Neuronal stem cell (in vitro differentiated cells): ENCODE data around the gene UNCX.

Experiments used
- DNase-seq: peaks from one replicate; pipeline ENCODE4 v3.0.0-alpha.2; 2013; ENCODE audit warnings: low spot score
- H2AFZ ChIP-seq: one replicate; pipeline ENCODE4 v1.6.1; 2013; ENCODE audit warnings: mild to moderate bottlenecking, low read length, inconsistent platforms
- H2AK5ac ChIP-seq: 2 replicates; pipeline ENCODE4 v1.6.1; 2013; ENCODE audit warnings: low read depth, mild to moderate bottlenecking, inconsistent platforms, low read length, moderate library complexity, mixed read lengths
- H2BK120ac ChIP-seq: 2 replicates; pipeline ENCODE4 v1.6.1; 2013; ENCODE audit warnings: low read depth, mild to moderate bottlenecking, inconsistent platforms, low read length, moderate library complexity, mixed read lengths
- H2BK12ac ChIP-seq: one replicate; pipeline ENCODE4 v1.6.1; 2013; ENCODE audit warnings: low read length, inconsistent platforms
- H2BK15ac ChIP-seq: 2 replicates; pipeline ENCODE4 v1.6.1; 2013; ENCODE audit warnings: mild to moderate bottlenecking, low read length, inconsistent platforms, mixed read lengths
- H2BK5ac ChIP-seq: one replicate; pipeline ENCODE4 v1.6.1; 2013; ENCODE audit warnings: inconsistent platforms, mild to moderate bottlenecking, low read length, moderate library complexity
- H3K14ac ChIP-seq: one replicate; pipeline ENCODE4 v1.6.1; 2013; ENCODE audit warnings: low read length, inconsistent platforms
- H3K18ac ChIP-seq: 2 replicates; pipeline ENCODE4 v1.6.1; 2013; ENCODE audit warnings: low read length, inconsistent platforms
- H3K23ac ChIP-seq: 2 replicates; pipeline ENCODE4 v1.6.1; 2013; ENCODE audit warnings: low read depth, mild to moderate bottlenecking, mixed read lengths, low read length, inconsistent platforms; ENCODE audit not compliant: poor library complexity
- H3K27ac ChIP-seq: replicated peaks from 3 replicates; pipeline ENCODE4 v1.5.1; 2013; ENCODE audit warnings: low read length, inconsistent platforms
- H3K27me3 ChIP-seq, 3 experiments: 2 replicates each; pipeline ENCODE4 v1.6.1; 2013; ENCODE audit warnings: low read length in 3 of 3, mild to moderate bottlenecking in 2 of 3, inconsistent platforms in 1 of 3, low read depth in 1 of 3, mixed read lengths in 1 of 3, moderate library complexity in 1 of 3; ENCODE audit not compliant: control insufficient read depth in 3 of 3, insufficient read depth in 3 of 3
- H3K36me3 ChIP-seq, 2 donors: replicated peaks in 1 of 2; 2 replicates each; pipeline ENCODE4 v1.6.1; 2013; ENCODE audit warnings: low read length in 2 of 2; ENCODE audit not compliant: control insufficient read depth in 2 of 2, insufficient read depth in 2 of 2
- H3K4ac ChIP-seq: 2 replicates; pipeline ENCODE4 v1.6.1; 2013; ENCODE audit warnings: inconsistent platforms, mild to moderate bottlenecking, low read length, moderate library complexity
- H3K4me1 ChIP-seq, 2 donors: 1 replicate in 1 of 2; 2 replicates in 1 of 2; pipeline ENCODE4 v1.6.1; 2013; ENCODE audit warnings: low read length in 2 of 2, low read depth in 1 of 2; ENCODE audit not compliant: control insufficient read depth in 2 of 2, insufficient read depth in 1 of 2
- H3K4me2 ChIP-seq: one replicate; pipeline ENCODE4 v1.6.1; 2013; ENCODE audit warnings: mild to moderate bottlenecking, low read length, inconsistent platforms; ENCODE audit not compliant: insufficient read depth, poor library complexity, severe bottlenecking
- H3K4me3 ChIP-seq, 2 donors: 2 replicates each; pipeline ENCODE4 v1.5.1; 2013; ENCODE audit warnings: low read length in 2 of 2, mild to moderate bottlenecking in 2 of 2, inconsistent platforms in 1 of 2, moderate library complexity in 1 of 2
- H3K79me1 ChIP-seq: one replicate; pipeline ENCODE4 v1.6.1; 2013; ENCODE audit warnings: low read depth, mild to moderate bottlenecking, inconsistent platforms, low read length, moderate library complexity
- H3K9ac ChIP-seq: one replicate; pipeline ENCODE4 v1.6.1; 2013; ENCODE audit warnings: mild to moderate bottlenecking, low read depth, low read length, inconsistent platforms; ENCODE audit not compliant: poor library complexity
- H3K9me3 ChIP-seq, 2 donors: replicated peaks in 1 of 2; 2 replicates each; pipeline versions ENCODE3 to v1.6.1; 2013; ENCODE audit warnings: low read length in 2 of 2, mild to moderate bottlenecking in 2 of 2, inconsistent platforms in 1 of 2, low read depth in 1 of 2, mixed read lengths in 1 of 2, moderate library complexity in 1 of 2; ENCODE audit not compliant: control insufficient read depth in 2 of 2, insufficient read depth in 1 of 2
- H4K8ac ChIP-seq: one replicate; pipeline ENCODE4 v1.6.1; 2013; ENCODE audit warnings: low read depth, mild to moderate bottlenecking, inconsistent platforms, low read length, moderate library complexity
- H4K91ac ChIP-seq: one replicate; pipeline ENCODE4 v1.6.1; 2013; ENCODE audit warnings: low read length, low read depth, mild to moderate bottlenecking, inconsistent platforms; ENCODE audit not compliant: poor library complexity
- WGBS, 2 donors: extraction: QIAGEN DNeasy Blood & Tissue Kit; methylation state at CpG; one replicate each; pipeline ENCODE4 v1.1.7; 2013; ENCODE audit warnings: missing lambda C conversion rate in 2 of 2, mixed read lengths in 1 of 2; ENCODE audit not compliant: insufficient read length in 2 of 2, insufficient replicate concordance in 1 of 2; ENCODE audit errors: extremely low coverage in 2 of 2; 5-methylcytosine and 5-hydroxymethylcytosine counted together

UNCX gene

DNA sequence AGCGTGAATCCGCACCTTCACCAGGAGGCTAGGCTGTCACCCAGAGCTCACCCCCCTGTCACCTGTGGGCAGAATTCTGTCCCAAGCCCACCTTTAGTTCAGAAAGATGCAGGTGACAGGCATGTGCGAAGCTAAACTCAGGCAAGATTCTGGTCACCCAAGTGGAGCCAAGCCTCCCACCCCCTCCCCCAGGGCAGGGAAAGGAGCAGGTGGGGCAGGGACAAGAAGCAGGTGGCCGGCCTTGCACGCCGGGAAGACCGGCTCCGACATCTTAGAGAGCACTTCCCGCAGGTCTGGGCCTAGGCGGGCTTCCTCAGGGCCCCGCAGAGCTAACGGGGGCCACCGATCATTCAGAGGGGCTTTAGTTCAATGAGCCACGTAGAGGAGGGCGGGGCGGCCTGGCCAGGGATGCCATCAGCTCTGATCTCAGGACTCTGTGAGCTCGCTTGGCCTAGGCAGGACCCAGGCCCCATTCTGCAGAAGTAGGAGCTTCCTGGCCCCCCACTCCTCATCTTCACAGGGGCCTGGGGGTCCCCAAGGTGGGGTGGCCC is 19.9 kb downstream of the UNCX start:
- H3K4me1 ChIP-seq, result peaks cover 6 to 20% of the 10 kb centered on the region in 2 donors
- no peak overlapping the region for H3K23ac ChIP-seq
- WGBS, 2 donors, result no CpG with 5 or more reads among the region's 17 CpGs
- H3K9me3 ChIP-seq, result no peaks in the 10 kb centered on the region
- H3K27ac ChIP-seq, result no peak overlapping the region
- no peak overlapping the region for H2BK15ac ChIP-seq
- no peak overlapping the region for H3K14ac ChIP-seq
- no peak overlapping the region for H4K8ac ChIP-seq
- no peak for DNase-seq
- H3K4me3 ChIP-seq, result no peak overlapping the region
- no peak overlapping the region for H2BK12ac ChIP-seq
- H3K18ac ChIP-seq, result no peak overlapping the region
- no peak overlapping the region for H3K9ac ChIP-seq
- no peak overlapping the region for H3K4ac ChIP-seq
- H3K4me2 ChIP-seq, result no peak overlapping the region
- no peak overlapping the region for H2BK5ac ChIP-seq
- no peak overlapping the region for H4K91ac ChIP-seq
- H3K79me1 ChIP-seq, result no peaks in the 10 kb centered on the region
- H3K27me3 ChIP-seq, result peaks cover 0 to 99% (median 26%) of the 10 kb centered on the region in 3 experiments
- no peak overlapping the region for H2AFZ ChIP-seq
- no peak overlapping the region for H2BK120ac ChIP-seq
- no peaks in the 10 kb centered on the region for H3K36me3 ChIP-seq
- H2AK5ac ChIP-seq, result no peak overlapping the region

DNA sequence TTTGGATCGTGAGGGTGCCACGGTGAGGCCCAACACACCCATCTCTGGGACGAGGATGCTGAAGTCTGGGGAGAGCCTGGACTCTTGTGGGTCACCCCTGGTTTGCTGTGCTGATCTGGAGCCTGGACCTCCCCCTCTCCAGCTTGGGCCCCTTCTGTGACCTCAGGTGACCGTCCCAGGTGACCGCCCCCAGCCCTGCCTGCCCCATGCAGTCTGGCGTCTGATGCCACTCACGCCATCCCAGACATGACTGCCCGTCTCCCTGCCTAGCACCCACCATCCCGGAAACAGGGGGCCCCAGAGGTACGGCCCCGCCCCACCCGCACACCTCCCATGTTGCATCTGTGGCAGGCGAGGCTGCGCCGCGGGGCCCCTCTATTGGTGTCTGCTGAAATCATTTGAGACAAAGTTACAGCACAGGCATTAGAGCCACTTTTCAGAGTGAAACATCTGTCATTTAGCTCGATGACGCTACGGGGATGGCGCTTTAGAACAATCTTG is 21.1 kb downstream of the UNCX start:
- H4K8ac ChIP-seq, result no peak overlapping the region
- H3K18ac ChIP-seq, result no peak overlapping the region
- H4K91ac ChIP-seq, result no peak overlapping the region
- H3K27ac ChIP-seq, result no peak overlapping the region
- H3K23ac ChIP-seq, result no peak overlapping the region
- H3K4me3 ChIP-seq, result no peak overlapping the region
- no peak overlapping the region for H2BK120ac ChIP-seq
- H2BK5ac ChIP-seq, result no peak overlapping the region
- DNase-seq, result no peak
- H3K9me3 ChIP-seq, result no peaks in the 10 kb centered on the region
- H3K27me3 ChIP-seq, result peaks cover 0 to 95% (median 17%) of the 10 kb centered on the region in 3 experiments
- peaks cover 0 to 13% of the 10 kb centered on the region in 2 donors for H3K4me1 ChIP-seq
- H3K14ac ChIP-seq, result no peak overlapping the region
- no peaks in the 10 kb centered on the region for H3K79me1 ChIP-seq
- WGBS, 2 donors, result no CpG with 5 or more reads among the region's 20 CpGs
- no peaks in the 10 kb centered on the region for H3K36me3 ChIP-seq
- H3K9ac ChIP-seq, result no peak overlapping the region
- H2BK12ac ChIP-seq, result no peak overlapping the region
- no peak overlapping the region for H3K4ac ChIP-seq
- H2AFZ ChIP-seq, result no peak overlapping the region
- no peak overlapping the region for H3K4me2 ChIP-seq
- peak overlapping the region; percentile 95 for H2BK15ac ChIP-seq
- peak overlapping the region; percentile 99 for H2AK5ac ChIP-seq

DNA sequence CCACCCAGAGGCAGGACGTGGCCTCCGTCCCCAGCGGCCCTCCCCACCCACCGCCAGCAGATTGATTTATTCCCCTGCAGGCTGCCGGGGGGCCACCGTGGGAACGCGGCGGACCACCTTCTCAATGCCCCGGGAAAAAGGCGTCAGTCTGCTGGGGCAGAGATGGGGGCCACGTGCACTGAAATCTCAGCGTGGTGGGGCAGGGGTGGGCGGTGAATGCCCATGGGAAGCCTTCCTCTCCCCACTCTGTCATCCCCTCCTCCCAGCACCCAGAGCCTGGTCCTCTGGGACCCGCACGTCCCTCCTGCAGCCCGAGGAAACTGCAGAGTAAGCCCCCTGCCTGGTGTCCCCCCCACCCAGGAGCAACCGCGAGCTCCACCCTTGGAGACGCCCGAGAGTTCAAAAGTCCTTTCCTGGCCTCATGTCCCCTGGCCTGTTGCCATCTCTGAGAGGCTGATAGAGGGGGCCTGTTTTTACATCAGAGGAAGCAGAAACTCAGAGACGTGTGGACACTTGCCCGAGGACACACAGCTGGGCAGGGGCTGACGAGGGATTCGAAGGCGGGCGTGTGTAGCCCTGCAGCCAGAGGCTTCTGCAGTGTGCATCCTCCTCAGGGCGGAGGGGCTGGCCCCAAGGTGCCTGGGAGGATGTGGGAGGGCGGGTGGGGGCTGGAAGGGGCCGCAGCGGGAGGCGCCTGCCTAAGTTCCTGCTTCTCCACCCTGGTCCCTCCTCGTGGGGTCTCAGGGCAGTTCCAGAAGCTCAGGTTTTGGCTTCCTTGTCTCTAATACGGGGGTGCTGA is 21.8 kb downstream of the UNCX start:
- Histone ChIP-seq H3K4me2 (no peak overlapping the region), H3K14ac (peak overlapping the region; percentile 67), H3K79me1 (no peaks in the 10 kb centered on the region), H2BK5ac (peak overlapping the region; percentile 62), H2BK120ac (peak overlapping the region; percentile 79), H2BK12ac (no peak overlapping the region), H3K4me1 (peaks cover 0 to 8% of the 10 kb centered on the region in 2 donors), H3K23ac (no peak overlapping the region), H4K91ac (no peak overlapping the region), H3K36me3 (no peaks in the 10 kb centered on the region), H2BK15ac (peak overlapping the region; percentile 95), H3K27ac (no peak overlapping the region), H2AK5ac (peak overlapping the region; percentile 99), H3K9ac (no peak overlapping the region), H3K9me3 (no peaks in the 10 kb centered on the region), H3K4ac (no peak overlapping the region), H2AFZ (no peak overlapping the region), H3K27me3 (peaks cover 0 to 90% (median 11%) of the 10 kb centered on the region in 3 experiments), H3K4me3 (no peak overlapping the region), H4K8ac (no peak overlapping the region), H3K18ac (peak overlapping the region; percentile 91)
- no peak for DNase-seq
- no CpG with 5 or more reads among the region's 34 CpGs for WGBS, 2 donors

DNA sequence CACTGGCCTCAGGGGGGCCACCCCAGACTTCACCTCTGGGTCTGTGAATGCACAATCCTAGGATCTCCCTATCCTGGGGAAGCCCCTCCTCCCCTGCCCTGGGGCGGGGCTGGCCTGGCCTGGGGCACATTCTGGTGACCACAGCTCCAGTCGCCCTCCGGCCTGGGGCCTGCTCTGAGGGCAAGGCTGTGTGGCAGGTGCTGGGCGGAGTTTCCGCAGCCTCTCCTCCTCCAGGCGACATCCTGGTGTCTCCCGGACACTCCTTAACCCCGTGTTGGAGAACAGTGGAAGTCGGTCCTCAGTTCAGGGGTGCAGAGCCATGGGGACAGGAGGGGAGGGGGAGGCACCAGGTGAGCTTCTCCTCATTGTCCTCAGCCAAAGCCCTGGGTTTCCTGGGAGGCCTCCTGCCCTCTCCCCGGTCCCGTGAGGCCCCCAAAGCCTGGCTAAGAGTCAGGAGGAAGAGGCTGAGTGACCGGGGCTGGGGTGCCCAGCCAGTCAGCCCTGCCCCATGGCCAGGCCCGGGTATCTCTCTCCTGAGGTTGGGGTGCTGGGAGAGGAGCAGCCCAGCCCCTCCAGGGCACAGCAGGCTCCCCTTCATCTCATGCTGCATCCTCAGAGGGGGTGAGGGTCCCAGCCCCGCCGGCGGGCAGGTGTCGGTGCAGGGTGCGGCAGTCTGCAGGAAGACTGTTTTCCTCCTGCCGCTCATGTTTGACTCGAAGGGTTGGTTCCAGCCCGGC is 22.6 kb downstream of the UNCX start:
- H3K9me3 ChIP-seq, result no peaks in the 10 kb centered on the region
- peaks cover 0 to 89% (median 3%) of the 10 kb centered on the region in 3 experiments for H3K27me3 ChIP-seq
- no peak overlapping the region for H3K9ac ChIP-seq
- peak overlapping the region; percentile 67 for H3K14ac ChIP-seq
- H2BK120ac ChIP-seq, result peak overlapping the region; percentile 79
- H2BK12ac ChIP-seq, result no peak overlapping the region
- DNase-seq, result no peak
- no peak overlapping the region for H4K8ac ChIP-seq
- H3K79me1 ChIP-seq, result no peaks in the 10 kb centered on the region
- H2BK5ac ChIP-seq, result no peak overlapping the region
- H2AK5ac ChIP-seq, result peak overlapping the region; percentile 99
- H2BK15ac ChIP-seq, result peak overlapping the region; percentile 95
- no peak overlapping the region for H3K4ac ChIP-seq
- H3K18ac ChIP-seq, result peak overlapping the region; percentile 89
- H2AFZ ChIP-seq, result no peak overlapping the region
- no peak overlapping the region for H4K91ac ChIP-seq
- WGBS, 2 donors, result no CpG with 5 or more reads among the region's 21 CpGs
- H3K4me2 ChIP-seq, result no peak overlapping the region
- peaks cover 0 to 4% of the 10 kb centered on the region in 2 donors for H3K4me1 ChIP-seq
- no peaks in the 10 kb centered on the region for H3K36me3 ChIP-seq
- no peak overlapping the region for H3K23ac ChIP-seq
- no peak overlapping the region for H3K27ac ChIP-seq
- no peak overlapping the region for H3K4me3 ChIP-seq
